ENCODE data around the gene SLC6A17. TPM values are rescaled to one million over a fixed set of nuclear protein-coding genes. Genes with fewer than 3 reads are reported as not detected.
A peak's percentile ranks its signal among the peaks of the same experiment; 100 is the strongest.

SLC6A17 gene
- total RNA-seq, 1 experiment from 2014 or later: not detected

DNA sequence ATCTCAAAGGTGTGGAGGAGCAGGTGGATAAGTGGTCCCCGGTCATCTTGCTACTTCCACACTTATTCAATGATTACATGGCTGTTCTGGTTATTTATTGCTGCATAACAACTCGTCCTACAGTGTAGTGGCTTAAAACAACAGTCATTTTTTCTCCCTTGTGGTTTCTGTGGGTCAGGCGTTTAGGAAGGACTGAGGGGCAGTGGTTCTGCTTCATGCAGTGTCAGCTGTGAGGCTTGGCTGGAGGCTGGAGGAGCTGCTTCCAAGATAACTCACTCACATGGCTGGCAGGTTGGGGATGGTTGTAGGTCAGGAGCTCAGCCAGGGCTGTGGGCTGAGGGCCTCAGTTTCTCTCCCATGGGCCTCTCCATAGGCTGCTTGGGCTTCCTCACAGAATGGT, 5.9 kb upstream of the SLC6A17 start:
- BruUV-seq (replicated peaks): no TSS peak
- intact Hi-C loops (cut with micrococcal nuclease; ENCODE audit: unreplicated experiment): no loop called here
- Histone ChIP-seq H3K4me3 (ENCODE audit: low read depth, low read length, poor library complexity, severe bottlenecking) (no peak overlapping the region), H3K36me3 (ENCODE audit: insufficient read depth, low read length, poor library complexity, severe bottlenecking) (no peaks in the 10 kb centered on the region), H3K27me3 (replicated peaks; ENCODE audit: insufficient read depth, low read depth, low read length, poor library complexity) (peaks cover 100% of the 10 kb centered on the region), H3K27ac (ENCODE audit: low read depth, low read length, poor library complexity, severe bottlenecking) (no peak overlapping the region), H3K4me1 (ENCODE audit: insufficient read depth, low read length, poor library complexity, severe bottlenecking) (no peaks in the 10 kb centered on the region), H3K9me3 (ENCODE audit: low read depth, low read length, poor library complexity, severe bottlenecking) (no peaks in the 10 kb centered on the region)
- no peak for TF ChIP-seq EZH2 (IDR thresholded peaks at IDR 0.05; ENCODE audit: borderline replicate concordance, low read depth, low read length, poor library complexity, severe bottlenecking)
- TF ChIP-seq, protein P1, sequence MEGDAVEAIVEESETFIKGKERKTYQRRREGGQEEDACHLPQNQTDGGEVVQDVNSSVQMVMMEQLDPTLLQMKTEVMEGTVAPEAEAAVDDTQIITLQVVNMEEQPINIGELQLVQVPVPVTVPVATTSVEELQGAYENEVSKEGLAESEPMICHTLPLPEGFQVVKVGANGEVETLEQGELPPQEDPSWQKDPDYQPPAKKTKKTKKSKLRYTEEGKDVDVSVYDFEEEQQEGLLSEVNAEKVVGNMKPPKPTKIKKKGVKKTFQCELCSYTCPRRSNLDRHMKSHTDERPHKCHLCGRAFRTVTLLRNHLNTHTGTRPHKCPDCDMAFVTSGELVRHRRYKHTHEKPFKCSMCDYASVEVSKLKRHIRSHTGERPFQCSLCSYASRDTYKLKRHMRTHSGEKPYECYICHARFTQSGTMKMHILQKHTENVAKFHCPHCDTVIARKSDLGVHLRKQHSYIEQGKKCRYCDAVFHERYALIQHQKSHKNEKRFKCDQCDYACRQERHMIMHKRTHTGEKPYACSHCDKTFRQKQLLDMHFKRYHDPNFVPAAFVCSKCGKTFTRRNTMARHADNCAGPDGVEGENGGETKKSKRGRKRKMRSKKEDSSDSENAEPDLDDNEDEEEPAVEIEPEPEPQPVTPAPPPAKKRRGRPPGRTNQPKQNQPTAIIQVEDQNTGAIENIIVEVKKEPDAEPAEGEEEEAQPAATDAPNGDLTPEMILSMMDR (conservative IDR thresholded peaks at IDR 0.05; ENCODE audit: low read depth, low read length): no peak
- no peak for DNase-seq (ENCODE audit: low spot score)
- ChIA-PET POLR2A (ENCODE audit: low non-redundant PET) (no interaction called here), CTCF (no interaction called here)

DNA sequence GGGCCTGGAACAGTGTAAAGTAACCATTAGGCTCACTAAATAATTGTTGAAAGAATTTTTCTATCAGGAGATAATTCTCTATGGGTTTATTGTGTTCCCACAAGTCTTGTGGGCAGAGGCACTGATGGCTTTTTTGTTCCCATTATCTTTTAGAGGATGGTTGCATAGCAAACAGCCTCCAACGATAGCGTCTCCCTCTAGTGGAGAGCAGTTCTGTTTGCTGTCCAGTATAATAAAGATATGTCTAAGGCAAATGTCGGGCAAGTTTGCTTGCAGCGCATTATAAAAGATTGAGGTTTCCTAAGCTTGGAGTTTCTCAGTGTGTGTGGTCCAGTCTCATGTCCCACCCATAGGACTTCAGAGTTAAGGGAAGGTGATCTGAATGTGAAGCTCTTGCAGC, 1.3 kb upstream of the SLC6A17 start:
- Histone ChIP-seq H3K27ac (ENCODE audit: low read depth, low read length, poor library complexity, severe bottlenecking) (no peak overlapping the region), H3K27me3 (replicated peaks; ENCODE audit: insufficient read depth, low read depth, low read length, poor library complexity) (peaks cover 100% of the 10 kb centered on the region), H3K4me1 (ENCODE audit: insufficient read depth, low read length, poor library complexity, severe bottlenecking) (peaks cover 7% of the 10 kb centered on the region), H3K4me3 (ENCODE audit: low read depth, low read length, poor library complexity, severe bottlenecking) (no peak overlapping the region), H3K36me3 (ENCODE audit: insufficient read depth, low read length, poor library complexity, severe bottlenecking) (no peaks in the 10 kb centered on the region), H3K9me3 (ENCODE audit: low read depth, low read length, poor library complexity, severe bottlenecking) (no peaks in the 10 kb centered on the region)
- peak; percentile 22 for DNase-seq (ENCODE audit: low spot score)
- intact Hi-C loops (cut with micrococcal nuclease; ENCODE audit: unreplicated experiment): no loop called here
- BruUV-seq (replicated peaks): no TSS peak
- TF ChIP-seq, protein P1 (conservative IDR thresholded peaks at IDR 0.05; ENCODE audit: low read depth, low read length): peak; percentile 47
- no peak for TF ChIP-seq EZH2 (IDR thresholded peaks at IDR 0.05; ENCODE audit: borderline replicate concordance, low read depth, low read length, poor library complexity, severe bottlenecking)
- ChIA-PET POLR2A (ENCODE audit: low non-redundant PET) (no interaction called here), CTCF (no interaction called here)

DNA sequence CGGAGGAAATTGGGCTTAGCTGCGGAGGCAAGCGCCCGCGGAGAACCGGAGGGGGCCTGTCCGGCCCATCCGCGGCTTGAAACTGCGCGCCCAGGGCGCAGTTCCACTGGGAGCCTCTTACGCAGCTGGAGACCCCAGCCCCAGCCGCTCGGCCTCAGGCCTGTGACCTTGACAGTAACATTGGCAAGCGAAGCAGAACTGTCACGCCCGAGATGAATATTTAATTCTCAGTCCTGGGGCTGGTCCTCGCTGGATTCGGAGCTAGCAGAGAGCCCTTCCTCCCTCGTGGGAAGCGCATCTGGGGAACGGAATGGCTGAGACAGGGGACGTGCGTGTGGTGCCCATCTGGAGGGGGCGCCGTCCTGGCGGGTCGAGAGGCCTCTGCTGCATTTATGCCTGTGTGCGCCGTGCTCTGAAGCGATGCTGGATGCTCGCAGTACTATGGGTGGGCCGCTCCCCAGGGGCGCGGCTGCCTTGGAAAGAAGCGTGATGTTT, 928 bp downstream of the SLC6A17 start:
- Histone ChIP-seq H3K27ac (ENCODE audit: low read depth, low read length, poor library complexity, severe bottlenecking) (no peak overlapping the region), H3K4me3 (ENCODE audit: low read depth, low read length, poor library complexity, severe bottlenecking) (no peak overlapping the region), H3K4me1 (ENCODE audit: insufficient read depth, low read length, poor library complexity, severe bottlenecking) (peaks cover 7% of the 10 kb centered on the region), H3K36me3 (ENCODE audit: insufficient read depth, low read length, poor library complexity, severe bottlenecking) (no peaks in the 10 kb centered on the region), H3K27me3 (replicated peaks; ENCODE audit: insufficient read depth, low read depth, low read length, poor library complexity) (peaks cover 93% of the 10 kb centered on the region), H3K9me3 (ENCODE audit: low read depth, low read length, poor library complexity, severe bottlenecking) (no peaks in the 10 kb centered on the region)
- intact Hi-C loops (cut with micrococcal nuclease; ENCODE audit: unreplicated experiment): no loop called here
- ChIA-PET POLR2A (ENCODE audit: low non-redundant PET) (no interaction called here), CTCF (no interaction called here)
- TF ChIP-seq, protein P1 (conservative IDR thresholded peaks at IDR 0.05; ENCODE audit: low read depth, low read length): no peak
- TF ChIP-seq EZH2 (IDR thresholded peaks at IDR 0.05; ENCODE audit: borderline replicate concordance, low read depth, low read length, poor library complexity, severe bottlenecking): no peak
- no peak for DNase-seq (ENCODE audit: low spot score)
- BruUV-seq (replicated peaks): no TSS peak

All from A673 (cell line).